ENCODE results near the gene SPOCK3.
"Not testable (repeated sequence)": the region's sequence is repeated elsewhere in the genome, so short reads cannot be mapped to it uniquely, and the experiment has no call there.

SPOCK3 gene

DNA sequence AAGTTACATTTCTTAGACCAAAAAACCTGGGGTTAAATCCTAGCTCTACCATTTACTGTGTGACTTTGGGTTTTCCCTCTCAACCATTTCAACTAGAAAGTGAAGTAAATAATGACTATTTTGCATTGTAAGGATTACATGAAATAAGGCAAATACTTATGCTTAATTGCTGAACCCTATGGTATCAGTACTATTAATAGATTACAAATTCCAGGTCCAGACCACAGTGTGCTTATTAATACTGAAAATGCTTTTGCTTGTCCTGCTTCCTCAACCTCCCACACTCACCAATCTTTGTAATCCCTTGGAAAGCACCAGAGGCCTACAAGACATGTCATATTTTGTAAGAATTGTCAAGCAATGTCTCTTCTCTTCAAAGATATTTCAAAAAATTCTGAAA, 456.5 kb downstream of the SPOCK3 start:
- in situ Hi-C loops (cut with MboI; ENCODE audit: low pct_unique_long_range_greater_than_20kb, low sequenced_read_pairs, unreplicated experiment): no loop called here
- no peak for DNase-seq (ENCODE audit: low spot score)
- TF ChIP-seq, protein P1, sequence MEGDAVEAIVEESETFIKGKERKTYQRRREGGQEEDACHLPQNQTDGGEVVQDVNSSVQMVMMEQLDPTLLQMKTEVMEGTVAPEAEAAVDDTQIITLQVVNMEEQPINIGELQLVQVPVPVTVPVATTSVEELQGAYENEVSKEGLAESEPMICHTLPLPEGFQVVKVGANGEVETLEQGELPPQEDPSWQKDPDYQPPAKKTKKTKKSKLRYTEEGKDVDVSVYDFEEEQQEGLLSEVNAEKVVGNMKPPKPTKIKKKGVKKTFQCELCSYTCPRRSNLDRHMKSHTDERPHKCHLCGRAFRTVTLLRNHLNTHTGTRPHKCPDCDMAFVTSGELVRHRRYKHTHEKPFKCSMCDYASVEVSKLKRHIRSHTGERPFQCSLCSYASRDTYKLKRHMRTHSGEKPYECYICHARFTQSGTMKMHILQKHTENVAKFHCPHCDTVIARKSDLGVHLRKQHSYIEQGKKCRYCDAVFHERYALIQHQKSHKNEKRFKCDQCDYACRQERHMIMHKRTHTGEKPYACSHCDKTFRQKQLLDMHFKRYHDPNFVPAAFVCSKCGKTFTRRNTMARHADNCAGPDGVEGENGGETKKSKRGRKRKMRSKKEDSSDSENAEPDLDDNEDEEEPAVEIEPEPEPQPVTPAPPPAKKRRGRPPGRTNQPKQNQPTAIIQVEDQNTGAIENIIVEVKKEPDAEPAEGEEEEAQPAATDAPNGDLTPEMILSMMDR (IDR thresholded peaks at IDR 0.05; ENCODE audit: extremely low read depth, insufficient read depth, missing control alignments): no peak

- no peak for DNase-seq (ENCODE audit: low spot score)
- TF ChIP-seq, protein P1 (IDR thresholded peaks at IDR 0.05; ENCODE audit: extremely low read depth, insufficient read depth, missing control alignments): no peak
- in situ Hi-C loops (cut with MboI; ENCODE audit: low pct_unique_long_range_greater_than_20kb, low sequenced_read_pairs, unreplicated experiment): no loop called here
Measured at GRCh38 chr4:166763018-166763417, 471.3 kb downstream of the SPOCK3 start.

DNA sequence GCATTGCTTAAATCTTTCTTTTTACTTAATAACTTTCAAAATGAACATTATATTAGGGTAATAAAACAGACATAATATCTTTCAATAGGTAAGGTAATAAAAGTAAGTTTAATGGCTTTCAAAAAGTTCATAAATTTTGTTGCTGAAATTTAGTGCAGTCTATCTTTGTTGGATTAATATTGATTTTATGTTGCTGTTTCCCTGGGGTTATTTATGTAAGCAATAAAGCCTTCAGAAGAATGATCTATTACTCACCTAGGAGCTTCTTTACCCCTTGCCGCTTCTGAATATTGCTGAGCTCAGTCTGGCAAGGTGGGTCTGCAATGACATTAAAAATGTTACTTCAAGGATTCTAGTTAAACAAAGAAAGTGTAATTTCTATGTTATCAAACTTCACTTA, 492.6 kb downstream of the SPOCK3 start:
- TF ChIP-seq, protein P1 (IDR thresholded peaks at IDR 0.05; ENCODE audit: extremely low read depth, insufficient read depth, missing control alignments): no peak
- DNase-seq (ENCODE audit: low spot score): no peak
- in situ Hi-C loops (cut with MboI; ENCODE audit: low pct_unique_long_range_greater_than_20kb, low sequenced_read_pairs, unreplicated experiment): no loop called here

DNA sequence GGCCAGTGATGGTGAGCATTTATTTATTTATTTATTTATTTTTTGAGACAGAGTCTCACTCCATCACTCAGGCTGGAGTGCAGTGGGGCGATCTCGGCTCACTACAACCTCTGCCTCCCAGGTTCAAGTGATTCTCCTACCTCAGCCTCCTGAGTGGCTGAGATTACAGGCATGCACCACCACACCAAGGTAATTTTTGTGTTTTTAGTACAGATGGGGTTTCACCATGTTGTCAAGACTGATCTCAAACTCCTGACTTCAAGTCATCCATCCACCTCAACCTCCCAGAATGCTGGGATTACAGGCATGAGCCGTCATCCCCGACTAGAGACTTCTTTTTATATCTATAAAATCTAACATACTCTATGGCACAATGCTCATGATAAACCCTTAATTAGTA, 495.1 kb downstream of the SPOCK3 start:
- DNase-seq (ENCODE audit: low spot score); in situ Hi-C loops (cut with MboI; ENCODE audit: low pct_unique_long_range_greater_than_20kb, low sequenced_read_pairs, unreplicated experiment): not testable (repeated sequence)

DNA sequence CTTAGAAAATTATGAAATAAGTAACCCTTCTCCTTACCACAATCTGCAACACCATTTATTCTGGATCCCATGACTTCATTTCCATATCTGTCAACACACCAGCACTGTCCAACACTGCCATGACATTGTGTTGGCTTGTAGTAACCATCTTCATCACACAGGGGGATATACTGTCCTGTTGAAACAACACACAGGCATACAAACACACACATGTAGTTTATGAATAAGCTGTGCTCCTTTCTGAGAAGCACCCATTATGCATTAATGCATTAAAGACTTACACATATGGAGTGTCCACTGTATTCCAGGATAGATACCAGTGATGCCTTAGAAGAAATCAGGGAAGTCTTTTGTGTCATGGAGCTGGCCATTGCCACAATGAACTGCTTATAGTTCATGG, 496.9 kb downstream of the SPOCK3 start:
- TF ChIP-seq, protein P1 (IDR thresholded peaks at IDR 0.05; ENCODE audit: extremely low read depth, insufficient read depth, missing control alignments): no peak
- in situ Hi-C loops (cut with MboI; ENCODE audit: low pct_unique_long_range_greater_than_20kb, low sequenced_read_pairs, unreplicated experiment): no loop called here
- DNase-seq (ENCODE audit: low spot score): no peak

- TF ChIP-seq, protein P1 (IDR thresholded peaks at IDR 0.05; ENCODE audit: extremely low read depth, insufficient read depth, missing control alignments): no peak
- no peak for DNase-seq (ENCODE audit: low spot score)
- in situ Hi-C loops (cut with MboI; ENCODE audit: low pct_unique_long_range_greater_than_20kb, low sequenced_read_pairs, unreplicated experiment): no loop called here
Measured at GRCh38 chr4:166735553-166735952, 498.7 kb downstream of the SPOCK3 start.

GRCh38 chr4:166734797-166735196, 499.5 kb downstream of the SPOCK3 start:
- TF ChIP-seq, protein P1 (IDR thresholded peaks at IDR 0.05; ENCODE audit: extremely low read depth, insufficient read depth, missing control alignments): no peak
- no peak for DNase-seq (ENCODE audit: low spot score)
- in situ Hi-C loops (cut with MboI; ENCODE audit: low pct_unique_long_range_greater_than_20kb, low sequenced_read_pairs, unreplicated experiment): no loop called here
